ENCODE data around the gene COL4A5. TPM values are rescaled to one million over a fixed set of nuclear protein-coding genes. Genes with fewer than 3 reads are reported as not detected.

Gene COL4A5
- total and polyA plus RNA-seq, 7 donors: 1.1 to 8.6 (median 3.1) TPM

GRCh38 chrX:108704839-108705238 lies 265.2 kb downstream of the COL4A5 start:
- 76 to 90% (median 77%) methylated on average over 2 of the region's 2 CpGs for WGBS, 3 donors
- Histone ChIP-seq H3K27me3 (ENCODE audit: insufficient read depth in 3 of 3, low read length in 2 of 3) (no peaks in the 10 kb centered on the region), H3K4me1 (no peaks in the 10 kb centered on the region), H3K4me3 (no peak overlapping the region), H3K36me3 (ENCODE audit: insufficient read depth in 1 of 2, low read depth in 1 of 2) (no peaks in the 10 kb centered on the region), H3K9me3 (no peaks in the 10 kb centered on the region), H3K27ac (no peak overlapping the region)
- intact Hi-C loops (cut with DNase I): no loop called here
- ATAC-seq (no peak), DNase-seq (no peak)
- TF ChIP-seq CTCF (IDR thresholded peaks at IDR 0.05): no peak

GRCh38 chrX:108712886-108713285 lies 273.2 kb downstream of the COL4A5 start:
- H3K36me3 ChIP-seq (ENCODE audit: insufficient read depth in 1 of 2, low read depth in 1 of 2): no peaks in the 10 kb centered on the region
- no peak for TF ChIP-seq CTCF (IDR thresholded peaks at IDR 0.05)
- H3K27ac ChIP-seq: no peak overlapping the region
- no peaks in the 10 kb centered on the region for H3K9me3 ChIP-seq
- DNase-seq: no peak
- H3K4me1 ChIP-seq: no peaks in the 10 kb centered on the region
- H3K27me3 ChIP-seq (ENCODE audit: insufficient read depth in 3 of 3, low read length in 2 of 3): no peaks in the 10 kb centered on the region
- ATAC-seq: no peak
- intact Hi-C loops (cut with DNase I): no loop called here
- WGBS, 3 donors: 46 to 77% (median 75%) methylated on average over 1 of the region's 1 CpG
- H3K4me3 ChIP-seq: no peak overlapping the region

GRCh38 chrX:108722561-108722960 lies 282.9 kb downstream of the COL4A5 start:
- 30 to 59% (median 51%) methylated on average over 2 of the region's 2 CpGs for WGBS, 3 donors
- no peak overlapping the region for H3K27ac ChIP-seq
- DNase-seq (no peak), ATAC-seq (no peak)
- intact Hi-C loops (cut with DNase I): no loop called here
- H3K9me3 ChIP-seq: no peaks in the 10 kb centered on the region
- no peak for TF ChIP-seq CTCF (IDR thresholded peaks at IDR 0.05)
- H3K4me1 ChIP-seq: no peaks in the 10 kb centered on the region
- no peaks in the 10 kb centered on the region for H3K36me3 ChIP-seq (ENCODE audit: insufficient read depth in 1 of 2, low read depth in 1 of 2)
- no peak overlapping the region for H3K4me3 ChIP-seq
- peaks cover 0 to 52% (median 0%) of the 10 kb centered on the region in 3 donors for H3K27me3 ChIP-seq (ENCODE audit: insufficient read depth in 3 of 3, low read length in 2 of 3)

- intact Hi-C loops (cut with DNase I): no loop called here
- no peaks in the 10 kb centered on the region for H3K36me3 ChIP-seq (ENCODE audit: insufficient read depth in 1 of 2, low read depth in 1 of 2)
- no peak overlapping the region for H3K27ac ChIP-seq
- whole genome bisulfite sequencing, 3 donors: 51 to 70% (median 66%) methylated on average over 3 of the region's 3 CpGs
- H3K4me1 ChIP-seq: no peaks in the 10 kb centered on the region
- H3K9me3 ChIP-seq: no peaks in the 10 kb centered on the region
- no peak for ATAC-seq
- TF ChIP-seq CTCF (IDR thresholded peaks at IDR 0.05): no peak
- no peak overlapping the region for H3K4me3 ChIP-seq
- DNase-seq: no peak
- peaks cover 0 to 81% (median 3%) of the 10 kb centered on the region in 3 donors for H3K27me3 ChIP-seq (ENCODE audit: insufficient read depth in 3 of 3, low read length in 2 of 3)
Measured at GRCh38 chrX:108726748-108727147, 287.1 kb downstream of the COL4A5 start.

GRCh38 chrX:108731153-108731552 lies 291.5 kb downstream of the COL4A5 start:
- H3K27me3 ChIP-seq (ENCODE audit: insufficient read depth in 3 of 3, low read length in 2 of 3): peaks cover 0 to 88% (median 6%) of the 10 kb centered on the region in 3 donors
- H3K36me3 ChIP-seq (ENCODE audit: insufficient read depth in 1 of 2, low read depth in 1 of 2): no peaks in the 10 kb centered on the region
- 3 to 16% (median 11%) methylated on average over 2 of the region's 2 CpGs for WGBS, 3 donors
- ATAC-seq (no peak), DNase-seq (no peak)
- no peaks in the 10 kb centered on the region for H3K4me1 ChIP-seq
- intact Hi-C loops (cut with DNase I): no loop called here
- no peak overlapping the region for H3K4me3 ChIP-seq
- H3K9me3 ChIP-seq: no peaks in the 10 kb centered on the region
- no peak for TF ChIP-seq CTCF (IDR thresholded peaks at IDR 0.05)
- no peak overlapping the region for H3K27ac ChIP-seq

All from psoas muscle (tissue), 8 donors.